PC-9 (cell line): ENCODE results near the gene SNX4.

Source experiments
- CTCF ChIP-seq: fragments of 200-600 bp; sonication (generic); conservative IDR thresholded peaks from 2 replicates; pipeline ENCODE4 v1.6.1; 2017; ENCODE audit warnings: mixed run types, antibody characterized with exemption, mild to moderate bottlenecking, moderate library complexity
- EZH2 ChIP-seq: fragments of 200-600 bp; sonication (generic); IDR thresholded peaks from 2 replicates; pipeline ENCODE4 v1.8.0; 2017; ENCODE audit warnings: antibody characterized with exemption, low read depth

DNA sequence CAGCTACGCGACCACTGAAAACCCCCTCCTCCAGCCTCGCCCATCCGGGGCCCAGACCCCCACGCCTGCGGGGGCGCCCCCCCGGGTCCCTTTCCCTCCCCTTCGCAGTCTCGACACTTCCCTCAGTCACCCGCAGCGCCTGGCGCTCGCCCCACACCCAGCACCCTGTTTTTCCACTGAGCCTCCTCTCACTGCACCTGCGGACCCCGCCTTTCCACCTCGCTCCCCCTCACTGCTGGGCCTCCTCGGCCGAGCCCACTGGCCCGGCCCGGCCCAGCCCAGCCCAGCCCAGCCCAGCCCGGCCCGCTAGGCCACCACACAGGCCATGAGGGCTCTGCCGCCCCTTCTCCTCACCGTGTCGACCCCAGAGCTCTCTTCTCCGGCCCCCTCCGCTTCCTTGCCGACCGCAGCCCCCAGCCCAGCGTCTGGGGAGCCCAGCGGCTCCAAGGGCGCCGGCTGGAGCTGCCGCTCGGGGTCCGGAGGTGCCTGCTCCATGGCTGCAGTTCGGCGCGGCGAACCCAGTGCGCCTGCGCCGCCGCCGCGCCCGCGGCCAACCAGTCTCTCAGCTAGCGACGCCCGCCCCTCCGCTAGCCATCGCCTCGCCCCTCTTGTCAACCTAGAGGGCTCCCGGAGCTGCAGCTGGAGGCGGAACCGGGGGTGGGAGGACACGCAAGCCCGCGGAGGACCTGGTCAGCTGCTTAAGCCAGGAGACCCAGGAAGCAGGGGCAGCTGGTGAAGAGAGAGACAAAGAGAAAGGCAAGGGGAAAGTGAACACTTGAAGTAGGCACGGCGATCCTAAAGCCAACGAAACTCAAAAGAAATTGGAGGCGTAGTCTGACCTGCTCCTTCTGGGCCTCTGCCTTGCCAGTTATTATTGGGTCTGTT, at the start of gene SNX4:
- TF ChIP-seq CTCF, result no peak
- TF ChIP-seq EZH2, result no peak
